Sigmoid colon (tissue), 7 donors: Measurements from ENCODE around the gene FNDC1. TPM values are rescaled to one million over a fixed set of nuclear protein-coding genes. Genes with fewer than 3 reads are reported as not detected.

ENCODE experiments used
- DNase-seq: peaks from one replicate; pipeline ENCODE4 v3.0.0-alpha.2; 2019
- H3K27ac ChIP-seq, 4 donors: fragments of 200-600 bp; sonication (generic); one replicate each; pipeline ENCODE4 v1.5.1; 2016 to 2019; ENCODE audit warnings: mild to moderate bottlenecking in 1 of 4
- H3K27me3 ChIP-seq, 3 donors: fragments of 200-600 bp; sonication (generic); one replicate each; pipeline ENCODE4 v1.5.1; 2019; ENCODE audit warnings: mild to moderate bottlenecking in 1 of 3
- H3K36me3 ChIP-seq, 4 donors: fragments of 200-600 bp; sonication (generic); one replicate each; pipeline ENCODE4 v1.5.1; 2016 to 2019
- H3K4me1 ChIP-seq, 4 donors: fragments of 200-600 bp; sonication (generic); one replicate each; pipeline ENCODE4 v1.5.1; 2017 to 2019
- H3K4me3 ChIP-seq, 4 donors: fragments of 200-600 bp; sonication (generic); one replicate each; pipeline ENCODE4 v1.5.1; 2017 to 2019; ENCODE audit warnings: mild to moderate bottlenecking in 2 of 4, moderate library complexity in 1 of 4
- H3K9me3 ChIP-seq, 4 donors: fragments of 200-600 bp in 3 of 4; sonication (generic) in 3 of 4; one replicate each; pipeline versions ENCODE4 v1.5.1 to v1.6.1; 2013 to 2019
- CTCF ChIP-seq, 4 experiments: fragments of 450-650 bp in 3 of 4; fragments of 200-600 bp in 1 of 4; IDR thresholded peaks; one replicate each; pipeline ENCODE4 v1.5.1; 2016 to 2019; ENCODE audit warnings: antibody characterized with exemption in 4 of 4, mild to moderate bottlenecking in 3 of 4, moderate library complexity in 2 of 4
- EP300 ChIP-seq, 4 donors: sonication (generic); formaldehyde crosslinking; IDR thresholded peaks; one replicate each; pipeline ENCODE4 v1.6.1; 2017; ENCODE audit warnings: antibody characterized with exemption in 4 of 4
- POLR2A ChIP-seq, 2 donors: fragments of 450-650 bp; IDR thresholded peaks; one replicate each; pipeline ENCODE4 v1.6.1; 2016; ENCODE audit warnings: antibody characterized with exemption in 2 of 2, mild to moderate bottlenecking in 2 of 2, moderate library complexity in 2 of 2
- POLR2AphosphoS5 ChIP-seq, 4 donors: sonication (generic); formaldehyde crosslinking; IDR thresholded peaks; one replicate each; pipeline ENCODE4 v1.6.1; 2017; ENCODE audit warnings: antibody characterized with exemption in 4 of 4
- WGBS, 2 donors: extraction: QIAGEN DNeasy Blood & Tissue Kit; methylation state at CpG; one replicate each; pipeline ENCODE4 v1.1.7; 2013; 5-methylcytosine and 5-hydroxymethylcytosine counted together
- intact Hi-C: fragments of 100-400 bp; cut with DNase I; formaldehyde crosslinking; loops from one replicate; pipeline ENCODE4 v1.15.1; 2023
- polyA plus RNA-seq, 3 donors: library from polyadenylated mRNA; stranded (reverse); fragments of 200-250 nt; gene quantifications; one replicate each; pipeline ENCODE4 v1.2.3, GENCODE V29; 2013
- total RNA-seq, 4 donors: library from RNA; depleted of rRNA; stranded (reverse); fragments of >200 nt; gene quantifications; one replicate each; pipeline ENCODE4 v1.1.0, GENCODE V29; 2016
- donor health status: healthy with polysubstance abuse.
- donor health status: Bipolar disorder and iron deficiency.
- donor health status: healthy.

FNDC1 gene
- total and polyA plus RNA-seq, 7 donors, result 0.89 to 19.8 (median 16.8) TPM; not detected in 2

GRCh38 chr6:159176913-159177312 is 7.7 kb downstream of the FNDC1 start:
- H3K9me3 ChIP-seq, result no peaks in the 10 kb centered on the region
- H3K27me3 ChIP-seq, result peaks cover 0 to 27% (median 7%) of the 10 kb centered on the region in 3 donors
- H3K36me3 ChIP-seq, result no peaks in the 10 kb centered on the region
- H3K4me1 ChIP-seq, result peaks cover 0 to 6% (median 2%) of the 10 kb centered on the region in 4 donors
- intact Hi-C loops, result loop anchor here (10.0 kb wide), 1 partner anchor 288 kb away; no protein-coding TSS in a partner anchor
- no peak overlapping the region for H3K4me3 ChIP-seq
- WGBS, 2 donors, result 92% methylated on average over 4 of the region's 4 CpGs
- no peak for DNase-seq
- TF ChIP-seq CTCF (IDR thresholded peaks at IDR 0.05), result no peak
- TF ChIP-seq POLR2AphosphoS5 (IDR thresholded peaks at IDR 0.05), result no peak
- no peak for TF ChIP-seq POLR2A (IDR thresholded peaks at IDR 0.05)
- no peak for TF ChIP-seq EP300 (IDR thresholded peaks at IDR 0.05)
- H3K27ac ChIP-seq, result no peak overlapping the region

GRCh38 chr6:159178847-159179246 is 9.6 kb downstream of the FNDC1 start:
- no peak for DNase-seq
- WGBS, 2 donors, result 92 to 95% methylated on average over 9 of the region's 9 CpGs
- TF ChIP-seq POLR2AphosphoS5 (IDR thresholded peaks at IDR 0.05) (peak in 3 of 4 donors; percentile 37 to 55 (median 41)), POLR2A (IDR thresholded peaks at IDR 0.05) (no peak)
- H3K4me1 ChIP-seq, result peaks cover 0 to 6% (median 2%) of the 10 kb centered on the region in 4 donors
- peaks cover 0 to 8% (median 0%) of the 10 kb centered on the region in 3 donors for H3K27me3 ChIP-seq
- intact Hi-C loops, result loop anchor here (10.0 kb wide), 1 partner anchor 286 kb away; no protein-coding TSS in a partner anchor
- H3K4me3 ChIP-seq, result no peak overlapping the region
- no peak overlapping the region for H3K27ac ChIP-seq
- no peaks in the 10 kb centered on the region for H3K9me3 ChIP-seq
- no peaks in the 10 kb centered on the region for H3K36me3 ChIP-seq

- Histone ChIP-seq H3K36me3 (no peaks in the 10 kb centered on the region), H3K27ac (no peak overlapping the region), H3K4me3 (no peak overlapping the region), H3K27me3 (no peaks in the 10 kb centered on the region), H3K9me3 (no peaks in the 10 kb centered on the region), H3K4me1 (no peaks in the 10 kb centered on the region)
- intact Hi-C loops, result no loop called here
- 73 to 85% methylated on average over 4 of the region's 4 CpGs for WGBS, 2 donors
- no peak for TF ChIP-seq POLR2AphosphoS5 (IDR thresholded peaks at IDR 0.05)
- TF ChIP-seq EP300 (IDR thresholded peaks at IDR 0.05), result no peak
- TF ChIP-seq CTCF (IDR thresholded peaks at IDR 0.05), result no peak
- TF ChIP-seq POLR2A (IDR thresholded peaks at IDR 0.05), result no peak
- DNase-seq, result no peak
Observed at GRCh38 chr6:159180001-159180400, 10.8 kb downstream of the FNDC1 start.

- Histone ChIP-seq H3K4me3 (no peak overlapping the region), H3K9me3 (peaks cover 0 to 4% (median 3%) of the 10 kb centered on the region in 4 donors), H3K4me1 (no peaks in the 10 kb centered on the region), H3K27me3 (no peaks in the 10 kb centered on the region), H3K36me3 (no peaks in the 10 kb centered on the region), H3K27ac (no peak overlapping the region)
- no peak for DNase-seq
- intact Hi-C loops, result no loop called here
- 81 to 91% methylated on average over 2 of the region's 2 CpGs for WGBS, 2 donors
- TF ChIP-seq POLR2AphosphoS5 (IDR thresholded peaks at IDR 0.05) (no peak), EP300 (IDR thresholded peaks at IDR 0.05) (no peak), CTCF (IDR thresholded peaks at IDR 0.05) (no peak), POLR2A (IDR thresholded peaks at IDR 0.05) (no peak)
Observed at GRCh38 chr6:159181914-159182313, 12.7 kb downstream of the FNDC1 start.

GRCh38 chr6:159184559-159184958 is 15.4 kb downstream of the FNDC1 start:
- H3K36me3 ChIP-seq, result no peaks in the 10 kb centered on the region
- H3K9me3 ChIP-seq, result peaks cover 0 to 4% (median 3%) of the 10 kb centered on the region in 4 donors
- H3K27me3 ChIP-seq, result no peaks in the 10 kb centered on the region
- no peak overlapping the region for H3K4me3 ChIP-seq
- no peak overlapping the region for H3K27ac ChIP-seq
- no peak for TF ChIP-seq CTCF (IDR thresholded peaks at IDR 0.05)
- no peak for TF ChIP-seq POLR2A (IDR thresholded peaks at IDR 0.05)
- no peak for TF ChIP-seq EP300 (IDR thresholded peaks at IDR 0.05)
- TF ChIP-seq POLR2AphosphoS5 (IDR thresholded peaks at IDR 0.05), result no peak
- 85 to 94% methylated on average over 1 of the region's 1 CpG for WGBS, 2 donors
- intact Hi-C loops, result no loop called here
- H3K4me1 ChIP-seq, result no peaks in the 10 kb centered on the region
- no peak for DNase-seq
